Measurements from ENCODE around the gene RAB6B. TPM values are rescaled to one million over a fixed set of nuclear protein-coding genes. Genes with fewer than 3 reads are reported as not detected.

Gene RAB6B
- total RNA-seq, 1 experiment from 2014 or later, result 0.86 TPM

GRCh38 chr3:133864616-133865015 is 31.1 kb downstream of the RAB6B start:
- ChIA-PET CTCF (no interaction called here), POLR2A (ENCODE audit: low non-redundant PET) (no interaction called here)
- Histone ChIP-seq H3K4me1 (ENCODE audit: insufficient read depth, low read length, poor library complexity, severe bottlenecking) (no peaks in the 10 kb centered on the region), H3K9me3 (ENCODE audit: low read depth, low read length, poor library complexity, severe bottlenecking) (no peaks in the 10 kb centered on the region), H3K27me3 (replicated peaks; ENCODE audit: insufficient read depth, low read depth, low read length, poor library complexity) (no peaks in the 10 kb centered on the region), H3K27ac (ENCODE audit: low read depth, low read length, poor library complexity, severe bottlenecking) (no peak overlapping the region), H3K36me3 (ENCODE audit: insufficient read depth, low read length, poor library complexity, severe bottlenecking) (no peaks in the 10 kb centered on the region), H3K4me3 (ENCODE audit: low read depth, low read length, poor library complexity, severe bottlenecking) (no peak overlapping the region)
- no TSS peak for BruUV-seq (replicated peaks)
- intact Hi-C loops (cut with micrococcal nuclease; ENCODE audit: unreplicated experiment), result no loop called here
- no peak for DNase-seq (ENCODE audit: low spot score)
- TF ChIP-seq CTCF (conservative IDR thresholded peaks at IDR 0.05; ENCODE audit: low read depth, low read length) (no peak), EZH2 (IDR thresholded peaks at IDR 0.05; ENCODE audit: borderline replicate concordance, low read depth, low read length, poor library complexity, severe bottlenecking) (no peak)

GRCh38 chr3:133863911-133864310 is 31.8 kb downstream of the RAB6B start:
- CTCF ChIA-PET, result no interaction called here
- no peaks in the 10 kb centered on the region for H3K27me3 ChIP-seq (replicated peaks; ENCODE audit: insufficient read depth, low read depth, low read length, poor library complexity)
- no peak overlapping the region for H3K4me3 ChIP-seq (ENCODE audit: low read depth, low read length, poor library complexity, severe bottlenecking)
- H3K4me1 ChIP-seq (ENCODE audit: insufficient read depth, low read length, poor library complexity, severe bottlenecking), result no peaks in the 10 kb centered on the region
- no TSS peak for BruUV-seq (replicated peaks)
- no peaks in the 10 kb centered on the region for H3K9me3 ChIP-seq (ENCODE audit: low read depth, low read length, poor library complexity, severe bottlenecking)
- POLR2A ChIA-PET (ENCODE audit: low non-redundant PET), result no interaction called here
- H3K36me3 ChIP-seq (ENCODE audit: insufficient read depth, low read length, poor library complexity, severe bottlenecking), result no peaks in the 10 kb centered on the region
- H3K27ac ChIP-seq (ENCODE audit: low read depth, low read length, poor library complexity, severe bottlenecking), result no peak overlapping the region
- DNase-seq (ENCODE audit: low spot score), result no peak
- TF ChIP-seq EZH2 (IDR thresholded peaks at IDR 0.05; ENCODE audit: borderline replicate concordance, low read depth, low read length, poor library complexity, severe bottlenecking) (no peak), CTCF (conservative IDR thresholded peaks at IDR 0.05; ENCODE audit: low read depth, low read length) (no peak)
- intact Hi-C loops (cut with micrococcal nuclease; ENCODE audit: unreplicated experiment), result no loop called here

GRCh38 chr3:133862161-133862560 is 33.5 kb downstream of the RAB6B start:
- intact Hi-C loops (cut with micrococcal nuclease; ENCODE audit: unreplicated experiment), result no loop called here
- H3K27me3 ChIP-seq (replicated peaks; ENCODE audit: insufficient read depth, low read depth, low read length, poor library complexity), result no peaks in the 10 kb centered on the region
- H3K36me3 ChIP-seq (ENCODE audit: insufficient read depth, low read length, poor library complexity, severe bottlenecking), result no peaks in the 10 kb centered on the region
- DNase-seq (ENCODE audit: low spot score), result no peak
- ChIA-PET CTCF (no interaction called here), POLR2A (ENCODE audit: low non-redundant PET) (no interaction called here)
- H3K27ac ChIP-seq (ENCODE audit: low read depth, low read length, poor library complexity, severe bottlenecking), result no peak overlapping the region
- no peak for TF ChIP-seq EZH2 (IDR thresholded peaks at IDR 0.05; ENCODE audit: borderline replicate concordance, low read depth, low read length, poor library complexity, severe bottlenecking)
- TF ChIP-seq CTCF (conservative IDR thresholded peaks at IDR 0.05; ENCODE audit: low read depth, low read length), result no peak
- BruUV-seq (replicated peaks), result no TSS peak
- no peaks in the 10 kb centered on the region for H3K9me3 ChIP-seq (ENCODE audit: low read depth, low read length, poor library complexity, severe bottlenecking)
- H3K4me3 ChIP-seq (ENCODE audit: low read depth, low read length, poor library complexity, severe bottlenecking), result no peak overlapping the region
- no peaks in the 10 kb centered on the region for H3K4me1 ChIP-seq (ENCODE audit: insufficient read depth, low read length, poor library complexity, severe bottlenecking)
